HG02884 (cell line): ENCODE results near the gene MYO18A.
"Not testable (repeated sequence)": the region's sequence is repeated elsewhere in the genome, so short reads cannot be mapped to it uniquely, and the experiment has no call there.

Experiments
- ATAC-seq: cut with Tn5 transposase; IDR thresholded peaks from one replicate; pipeline ENCODE4 v1.9.1; 2021; ENCODE audit warnings: mild to moderate bottlenecking, moderate library complexity; ENCODE audit not compliant: unreplicated experiment

MYO18A gene

DNA sequence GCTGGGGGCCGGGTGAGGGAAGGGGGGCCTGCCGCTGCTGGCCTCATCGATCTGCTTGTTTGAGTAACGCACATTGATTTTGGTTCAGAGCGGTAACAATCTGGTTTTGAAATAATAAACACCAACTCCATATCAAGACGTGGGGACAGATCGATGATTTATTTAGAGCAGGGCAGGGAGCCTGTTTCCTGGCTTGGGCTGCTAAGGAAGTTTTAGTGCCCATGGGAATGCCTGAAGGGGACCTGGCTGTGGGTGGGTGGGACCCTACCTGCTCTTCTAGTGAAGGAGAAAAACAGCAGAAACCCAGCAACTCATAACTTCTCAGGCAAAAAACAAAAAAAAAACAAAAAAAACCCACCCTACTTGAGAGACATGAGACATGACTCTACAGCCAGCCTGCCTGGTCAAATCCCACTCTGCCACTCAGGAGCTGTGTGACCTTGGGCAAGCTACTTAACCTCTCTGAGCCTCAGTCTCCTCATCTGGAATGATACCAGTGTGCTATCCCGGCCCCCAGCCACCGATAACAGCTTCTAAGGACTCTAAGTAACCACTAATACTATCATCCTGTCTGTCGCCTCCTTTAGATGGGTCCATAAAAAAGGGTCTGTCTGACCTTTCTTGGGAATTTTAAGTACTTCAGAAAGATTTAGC, 71.2 kb downstream of the MYO18A start:
- no peak for ATAC-seq

DNA sequence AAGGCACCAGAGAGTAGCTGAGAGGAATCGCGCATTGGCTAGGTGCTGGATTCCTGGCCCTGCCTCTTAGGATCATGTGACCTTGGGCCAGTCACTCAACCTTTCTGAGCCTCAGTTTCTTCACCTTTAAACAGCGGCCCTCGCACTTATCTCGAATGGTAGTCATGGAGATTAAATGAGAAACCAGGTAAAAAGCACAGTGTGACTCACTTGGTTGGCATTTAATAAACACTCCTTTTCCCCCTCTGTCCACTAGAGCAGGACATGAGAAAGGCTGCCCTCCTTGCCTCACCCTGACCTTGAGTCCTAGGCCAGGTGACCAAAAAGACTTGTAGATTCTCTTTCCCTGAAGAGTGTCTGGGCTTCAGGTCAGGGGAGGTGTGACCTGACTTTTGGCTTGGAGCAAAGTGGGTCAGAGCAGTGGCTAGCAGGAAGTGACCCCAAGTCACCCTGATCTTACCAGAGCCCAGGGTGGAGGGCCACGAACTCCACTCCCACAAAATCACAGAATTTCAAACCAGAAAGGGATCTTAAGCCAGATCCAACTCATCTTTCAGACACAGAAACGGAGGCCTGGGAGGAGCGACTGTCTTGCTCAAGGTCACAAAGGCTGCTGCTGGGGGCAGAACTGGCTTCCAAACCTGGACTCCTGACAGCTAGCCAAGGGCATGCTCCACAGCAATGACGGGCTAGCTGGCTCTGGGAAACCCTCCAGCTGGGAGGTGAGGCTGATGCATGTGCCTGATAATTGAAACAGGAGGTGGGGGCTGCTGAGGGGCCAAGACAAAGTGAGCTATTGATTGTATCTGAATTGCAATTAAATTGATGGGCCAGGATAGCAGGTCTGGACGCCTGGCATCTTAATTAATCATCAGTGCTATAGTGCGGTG, 72.0 kb downstream of the MYO18A start:
- no peak for ATAC-seq

DNA sequence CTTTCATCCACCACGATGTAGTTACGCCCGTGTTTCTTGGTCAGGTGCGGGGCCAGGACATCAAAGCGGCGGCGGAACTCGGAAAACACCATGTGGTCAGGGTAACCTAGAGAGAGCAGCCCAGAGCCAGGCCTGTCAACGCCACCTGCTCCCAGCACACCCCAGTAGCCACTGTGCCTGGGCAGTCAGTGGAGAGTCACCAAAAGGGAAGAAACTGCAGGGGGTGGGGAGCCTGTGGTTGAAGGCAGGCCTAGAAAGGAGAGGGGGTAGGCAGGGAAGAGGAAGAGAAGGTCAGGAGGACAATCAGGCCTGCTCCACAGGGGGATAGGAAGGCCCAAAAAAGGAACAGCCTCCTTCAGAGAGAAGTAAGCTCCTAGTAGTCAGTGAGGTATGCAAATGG, 73.1 kb downstream of the MYO18A start:
- ATAC-seq: no peak

DNA sequence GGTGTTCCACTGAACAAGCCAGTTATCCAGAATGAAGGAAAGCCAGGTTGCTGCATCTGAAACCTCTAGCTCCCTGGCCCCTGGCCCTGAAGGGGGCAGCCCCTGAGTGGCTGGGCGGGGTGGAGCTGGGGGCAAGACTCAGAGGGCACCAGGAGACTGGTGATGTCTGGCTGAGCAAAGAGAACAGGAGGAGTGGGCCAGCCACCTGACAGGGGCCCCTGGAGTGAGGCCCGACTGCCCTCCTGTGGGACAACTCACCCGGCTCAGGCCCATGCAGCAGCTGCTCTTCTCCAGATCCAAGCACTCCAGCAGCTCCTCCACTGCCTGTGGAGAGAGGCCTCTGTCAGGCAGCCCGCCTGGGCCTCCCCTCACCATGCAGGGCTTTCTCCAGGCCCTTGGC, 76.9 kb downstream of the MYO18A start:
- ATAC-seq: no peak

DNA sequence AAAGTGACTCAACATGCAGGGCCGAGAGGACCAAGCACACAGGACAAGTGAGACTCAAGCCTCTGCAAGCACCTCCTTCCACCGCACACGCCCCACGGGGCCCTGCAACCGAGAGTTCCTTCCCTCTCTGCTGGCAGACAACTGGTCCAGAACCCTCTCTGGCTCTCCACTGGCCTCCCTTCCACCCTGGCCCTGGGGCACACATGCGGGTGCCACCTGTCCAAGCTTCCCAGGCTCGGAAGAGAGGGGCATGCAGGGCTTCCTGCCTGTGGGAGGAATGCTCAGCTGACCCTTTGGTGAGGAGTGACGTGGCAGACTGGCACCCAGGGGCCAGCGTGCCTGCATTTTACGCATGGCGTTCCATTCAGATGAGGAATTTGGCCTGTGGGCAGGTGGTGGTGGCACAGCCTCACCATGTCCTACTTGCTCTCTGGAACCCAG, 77.4 kb downstream of the MYO18A start:
- ATAC-seq: no peak

DNA sequence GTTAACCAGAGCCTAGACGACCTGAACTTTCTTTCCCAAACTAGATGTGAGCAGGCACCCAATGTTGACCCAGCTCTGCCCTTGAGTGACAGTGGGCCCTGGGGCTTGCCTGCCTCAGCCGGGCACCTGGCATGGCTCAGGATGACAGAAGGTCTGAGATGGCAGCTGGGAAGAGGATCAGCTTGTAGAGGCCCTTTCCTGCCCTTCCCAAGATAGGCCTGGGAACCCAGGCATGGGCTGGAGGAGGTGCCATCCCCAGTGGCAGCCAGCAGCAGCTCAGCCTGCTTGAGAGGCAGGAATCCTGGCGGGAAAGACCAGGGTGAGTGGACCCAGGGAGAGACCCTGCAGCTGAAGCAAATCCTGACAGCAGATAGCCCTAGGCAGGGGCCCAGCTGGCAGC, 78.2 kb downstream of the MYO18A start:
- no peak for ATAC-seq

DNA sequence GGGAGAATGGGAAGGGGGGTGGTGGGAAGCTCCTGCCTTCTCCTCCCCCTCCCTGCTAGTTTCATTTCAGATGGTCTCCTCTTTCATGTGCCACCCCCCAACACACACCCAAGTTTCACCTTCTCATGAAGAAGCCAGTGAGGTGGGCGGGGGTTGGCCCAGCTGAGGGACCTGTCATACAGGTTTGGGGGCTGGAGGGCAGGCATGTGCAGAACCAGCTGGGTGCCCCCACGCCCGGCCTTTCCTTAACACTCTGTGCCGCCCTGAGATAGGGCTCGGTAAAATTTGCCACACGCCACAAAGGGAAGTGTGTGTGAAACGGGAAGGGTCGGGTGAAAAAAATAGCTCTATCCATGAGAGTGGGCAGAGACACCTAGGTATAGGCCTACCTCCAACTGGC, 79.9 kb downstream of the MYO18A start:
- no peak for ATAC-seq

DNA sequence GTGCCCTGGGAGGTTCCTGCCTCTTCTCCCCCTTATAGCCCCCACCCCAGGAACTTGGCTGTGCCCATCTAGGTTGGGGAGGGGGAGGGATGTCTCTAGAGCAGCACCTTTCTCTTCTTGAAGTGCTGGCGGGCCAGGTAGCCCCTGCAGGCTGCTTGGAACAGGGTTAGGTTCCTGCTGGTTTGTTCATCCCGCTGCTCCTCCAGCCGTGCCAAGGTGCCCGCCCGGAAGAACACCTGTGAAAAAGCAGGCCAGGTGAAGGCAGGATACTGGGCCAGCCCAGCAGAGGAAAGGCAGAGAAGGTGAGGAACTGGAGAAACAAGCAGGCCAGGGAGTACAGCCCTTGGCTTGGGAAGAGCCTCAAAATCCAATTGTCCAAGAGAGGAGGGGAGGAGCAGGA, 80.7 kb downstream of the MYO18A start:
- no peak for ATAC-seq

DNA sequence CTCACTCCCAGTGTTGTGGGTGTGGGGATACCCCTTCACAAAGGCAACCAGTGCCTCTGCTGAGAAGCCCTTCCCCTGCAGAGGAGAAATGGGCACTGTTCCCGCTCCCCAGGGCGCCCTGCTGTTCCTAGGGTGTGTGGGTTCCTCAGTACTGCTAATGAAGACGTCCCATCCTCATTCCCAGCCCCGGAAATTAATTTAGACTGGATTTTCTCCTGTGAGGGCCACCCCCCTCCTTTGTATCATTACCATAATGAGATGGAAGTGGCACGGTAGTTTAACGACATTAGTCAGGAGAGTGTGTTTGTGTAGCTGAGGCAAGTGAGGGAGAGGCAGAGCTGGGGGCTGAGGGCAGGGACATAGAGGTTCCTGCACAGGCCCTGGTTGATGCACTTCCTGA, 84.1 kb downstream of the MYO18A start:
- ATAC-seq: no peak

DNA sequence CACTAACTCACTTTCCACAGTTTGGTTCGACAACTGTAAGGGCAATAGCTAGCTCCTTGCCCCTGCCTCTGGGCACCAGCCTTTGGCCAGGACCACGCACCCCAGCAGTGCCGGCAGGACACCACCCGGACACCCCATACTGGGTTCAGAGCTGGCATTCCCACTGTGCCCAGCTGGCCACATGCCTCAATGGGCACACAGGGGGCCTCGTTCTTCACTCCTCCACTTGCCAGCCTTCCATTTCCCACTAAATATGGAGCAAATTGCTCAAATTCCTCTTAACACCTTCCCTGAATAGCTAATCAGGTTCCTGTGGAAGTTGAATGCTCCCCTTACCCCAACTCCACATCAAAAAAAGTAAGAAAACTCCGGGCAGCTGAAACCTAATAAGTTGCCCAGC, 84.8 kb downstream of the MYO18A start:
- no peak for ATAC-seq

DNA sequence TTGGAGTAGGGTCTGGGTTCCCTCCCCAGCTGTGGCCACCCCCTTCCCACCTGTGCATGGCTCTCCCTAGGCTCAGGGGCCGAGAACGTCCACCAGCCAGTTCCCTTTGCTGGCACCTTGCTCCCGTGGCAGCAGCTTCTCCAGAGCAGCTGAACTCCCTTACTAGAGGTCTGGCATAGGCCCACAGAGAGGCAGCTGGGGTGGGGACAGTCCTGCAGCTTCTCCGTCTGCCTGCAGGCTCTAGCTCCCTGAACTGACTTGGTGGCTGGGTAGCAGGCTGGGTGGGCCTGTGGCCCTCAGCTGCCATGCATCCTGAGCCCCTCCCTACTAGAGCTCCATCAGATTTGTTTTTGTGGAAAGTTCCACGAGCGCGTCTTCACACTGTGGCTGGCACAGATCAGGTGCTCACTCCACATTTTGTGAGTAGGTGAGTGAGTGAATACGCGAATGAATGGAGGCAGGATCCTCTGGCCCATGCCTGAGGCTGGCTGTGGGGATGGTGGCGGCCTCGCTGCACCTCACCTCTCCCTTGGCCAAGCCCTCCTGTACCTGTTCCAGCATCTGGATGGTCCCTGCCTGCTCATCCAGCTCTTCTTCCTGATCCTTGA, 86.0 kb downstream of the MYO18A start:
- no peak for ATAC-seq

DNA sequence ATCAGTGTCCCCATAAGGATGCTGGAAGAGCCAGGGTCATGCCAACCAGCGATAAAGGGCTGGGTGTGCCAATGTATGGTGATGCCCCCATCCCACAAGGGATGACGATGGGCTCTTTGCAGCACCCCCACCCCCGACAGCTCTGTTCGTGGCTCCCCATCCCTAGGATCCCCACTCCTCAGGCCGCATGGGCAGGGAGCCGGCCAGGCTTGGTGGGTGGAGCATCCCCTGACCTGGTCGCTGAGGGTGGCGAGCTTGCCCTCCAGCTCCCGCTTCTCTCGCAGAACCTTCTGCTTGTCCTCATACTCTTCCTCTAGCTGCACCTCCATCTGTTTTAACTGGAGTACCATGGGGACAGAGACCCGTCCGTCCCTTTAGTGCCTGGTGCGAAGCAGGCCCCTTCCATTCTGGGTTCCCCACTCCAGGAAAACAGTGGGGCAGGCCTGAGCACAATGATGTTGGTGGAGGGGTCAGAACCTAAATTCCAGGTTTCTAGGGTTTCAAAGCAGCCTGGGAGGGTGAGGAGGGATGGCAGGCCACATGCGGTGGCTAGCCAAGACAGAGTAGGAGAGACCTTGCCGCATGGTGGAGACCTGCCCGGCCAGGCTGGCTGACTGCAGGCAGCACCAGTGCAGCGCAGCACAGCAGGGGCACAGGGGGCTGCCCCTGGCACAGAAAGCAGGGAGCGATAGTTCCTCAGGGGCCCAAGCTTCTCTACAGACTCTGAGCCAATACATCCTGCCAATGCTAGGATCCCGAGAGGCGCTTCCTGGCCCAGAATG, 86.9 kb downstream of the MYO18A start:
- ATAC-seq: no peak

DNA sequence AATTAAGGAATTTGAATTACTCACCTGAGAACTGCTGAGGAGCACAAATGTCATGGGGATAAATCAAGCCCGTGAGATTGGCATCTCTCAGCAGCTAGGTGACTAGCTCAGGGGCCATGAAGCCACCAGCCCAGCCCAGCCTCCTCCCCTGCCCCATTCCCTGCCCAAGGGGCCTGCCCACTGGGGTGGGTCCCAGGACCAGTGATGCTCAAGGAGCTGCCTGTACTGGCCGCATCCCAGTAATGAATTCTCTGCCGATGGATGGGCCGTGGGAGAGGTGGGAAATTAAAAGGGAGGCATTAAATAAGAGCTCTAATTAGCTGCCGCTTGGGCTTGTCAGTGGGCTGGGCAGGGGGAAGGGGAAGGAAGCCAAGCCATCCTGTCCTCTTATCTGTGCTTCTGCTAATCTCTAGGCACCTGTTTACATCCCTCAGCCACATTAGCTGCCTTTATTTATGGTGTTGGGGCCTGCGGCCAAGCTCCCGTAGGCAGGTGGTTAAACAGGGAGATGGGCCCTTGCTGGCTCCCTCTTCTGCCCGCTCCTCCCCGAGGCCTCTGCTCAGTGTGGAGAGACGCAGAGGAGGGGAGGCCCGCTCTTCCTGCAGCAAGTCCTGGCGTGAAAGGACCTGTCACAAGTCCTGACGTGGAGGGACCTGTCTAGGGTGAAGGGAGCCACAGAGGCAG, 88.5 kb downstream of the MYO18A start:
- no peak for ATAC-seq

DNA sequence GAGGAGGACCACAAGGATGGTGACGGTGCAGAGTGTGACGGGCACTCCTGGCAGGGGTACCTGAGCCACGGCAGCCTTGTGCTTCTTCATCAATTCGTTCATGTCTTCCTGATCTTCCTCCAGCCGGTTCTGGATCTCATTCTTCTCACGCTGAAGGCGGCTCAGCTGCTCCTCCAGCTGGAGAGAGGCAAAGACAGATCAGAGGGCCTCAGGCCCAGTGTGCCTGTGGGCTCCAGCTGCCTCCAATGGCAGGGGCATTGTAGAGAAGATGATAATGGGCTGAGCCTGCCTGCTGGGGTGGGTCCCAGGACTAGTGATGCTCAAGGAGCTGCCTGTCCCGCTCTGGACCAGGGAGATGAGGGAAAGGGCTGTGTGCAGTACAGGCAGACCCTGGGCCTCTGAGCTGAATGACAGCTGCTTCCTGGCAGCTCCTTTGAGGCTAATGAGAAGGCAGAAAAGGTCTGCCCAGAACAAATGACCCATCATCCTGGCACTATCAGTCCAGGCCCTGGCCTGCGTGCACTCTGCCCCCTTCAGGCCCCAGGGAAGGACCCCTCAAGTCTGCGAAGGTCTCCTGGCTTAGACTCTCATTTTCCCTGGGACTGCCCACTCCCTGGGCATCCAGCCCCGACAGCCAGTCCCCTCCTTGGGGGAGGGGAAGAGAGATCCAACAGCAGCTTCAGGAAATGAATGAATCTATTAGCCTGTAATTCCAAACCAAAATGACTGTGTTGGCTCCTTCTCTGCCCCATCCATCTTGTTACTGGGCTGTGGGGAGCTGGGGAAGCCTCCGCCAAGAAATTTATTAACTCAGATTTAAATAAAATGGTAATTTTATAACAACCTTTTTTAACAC, 89.2 kb downstream of the MYO18A start:
- ATAC-seq: no peak

DNA sequence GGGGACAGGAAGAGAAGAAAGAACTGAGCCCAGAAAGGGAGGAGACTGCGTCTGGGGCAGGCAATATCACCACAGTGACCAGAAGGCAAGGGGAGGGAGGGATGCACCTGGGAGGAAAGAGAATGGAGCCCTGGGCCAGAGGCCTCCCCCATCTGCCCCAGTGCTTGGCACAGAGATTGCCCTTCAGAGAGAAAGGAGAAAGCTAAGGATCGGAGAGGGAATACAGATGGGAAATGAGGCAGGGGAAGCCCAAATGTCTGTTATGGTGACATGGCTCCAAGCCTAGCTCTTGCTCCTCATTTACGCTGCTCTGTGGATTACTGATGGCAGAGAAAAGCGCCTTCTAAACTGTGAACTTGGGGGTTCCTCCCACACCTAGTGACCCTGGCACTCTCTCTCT, 90.1 kb downstream of the MYO18A start:
- ATAC-seq: no peak

DNA sequence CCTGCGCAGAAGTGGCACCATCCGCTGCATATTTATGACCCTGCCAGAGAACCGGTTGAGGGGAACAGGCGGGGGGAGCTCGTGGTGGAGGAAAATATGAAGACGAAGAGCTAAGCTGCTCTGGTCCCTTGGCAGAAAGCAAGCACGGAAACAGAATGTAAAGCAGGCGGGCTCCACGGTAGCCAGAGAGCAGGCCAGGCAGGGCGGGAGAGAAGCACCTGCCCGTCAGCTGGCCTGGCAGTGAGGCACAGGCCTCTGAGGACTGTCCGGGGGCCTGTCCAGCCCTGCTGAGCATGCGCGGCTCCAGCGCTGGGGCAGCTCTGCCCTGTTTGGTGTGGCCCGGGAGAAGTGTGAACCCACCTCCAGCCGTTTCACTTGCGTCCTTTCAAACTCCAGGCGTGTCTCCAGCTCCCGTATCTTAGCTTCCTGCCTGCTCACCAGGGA, 90.6 kb downstream of the MYO18A start:
- ATAC-seq: no peak

DNA sequence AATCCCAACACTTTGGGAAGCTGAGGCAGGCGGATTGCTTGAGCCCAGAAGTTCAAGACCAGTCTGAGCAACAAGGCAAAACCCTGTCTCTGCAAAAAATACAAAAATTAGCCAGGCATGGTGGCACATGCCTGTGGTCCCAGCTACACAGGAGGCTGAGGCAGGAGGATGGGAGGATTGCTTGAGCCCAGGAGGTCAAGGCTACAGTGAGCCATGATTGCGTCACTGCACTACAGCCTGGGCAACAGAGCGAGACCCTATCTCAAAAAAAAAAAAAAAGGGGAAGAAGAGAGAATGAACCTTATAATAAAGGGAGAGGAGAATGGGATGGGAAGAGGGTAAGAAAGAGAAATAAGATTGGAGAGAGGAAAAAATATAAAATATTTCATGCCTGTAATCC, 91.4 kb downstream of the MYO18A start:
- ATAC-seq: not testable (repeated sequence)

DNA sequence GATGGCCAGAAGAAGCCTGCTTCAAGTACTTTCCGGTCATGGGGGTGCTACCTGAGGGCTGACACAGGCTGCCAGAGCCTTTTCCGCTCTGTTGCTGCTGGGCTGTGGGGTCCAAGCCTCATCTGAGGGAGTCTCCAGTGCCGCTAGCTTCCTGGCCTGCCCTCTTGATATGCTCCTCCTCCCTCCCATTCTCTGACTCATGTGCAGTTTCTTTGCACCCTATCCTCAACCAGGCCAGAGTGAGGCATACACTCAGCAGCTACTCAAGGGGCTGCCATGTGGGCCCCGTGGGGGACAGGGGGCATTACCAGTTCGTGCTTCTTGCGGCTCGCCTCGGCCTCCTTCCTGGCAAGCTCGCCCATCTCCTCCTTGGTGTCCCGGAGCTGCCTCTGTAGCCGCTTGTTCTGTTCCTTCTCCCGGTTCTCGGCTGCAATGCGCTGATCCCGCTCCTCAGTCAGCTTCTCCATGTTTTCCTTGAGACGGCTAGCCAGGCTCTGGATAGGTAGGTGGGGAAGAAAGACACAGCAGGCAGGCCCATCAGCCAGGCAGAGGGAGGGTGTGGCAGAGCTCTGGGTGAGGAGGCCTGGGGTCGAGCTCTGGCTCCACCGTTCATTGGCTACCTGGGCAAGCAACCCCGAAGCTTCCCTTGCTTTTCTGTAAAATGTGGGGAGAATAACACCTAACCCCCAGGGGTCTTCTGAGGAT, 93.4 kb downstream of the MYO18A start:
- ATAC-seq: no peak

DNA sequence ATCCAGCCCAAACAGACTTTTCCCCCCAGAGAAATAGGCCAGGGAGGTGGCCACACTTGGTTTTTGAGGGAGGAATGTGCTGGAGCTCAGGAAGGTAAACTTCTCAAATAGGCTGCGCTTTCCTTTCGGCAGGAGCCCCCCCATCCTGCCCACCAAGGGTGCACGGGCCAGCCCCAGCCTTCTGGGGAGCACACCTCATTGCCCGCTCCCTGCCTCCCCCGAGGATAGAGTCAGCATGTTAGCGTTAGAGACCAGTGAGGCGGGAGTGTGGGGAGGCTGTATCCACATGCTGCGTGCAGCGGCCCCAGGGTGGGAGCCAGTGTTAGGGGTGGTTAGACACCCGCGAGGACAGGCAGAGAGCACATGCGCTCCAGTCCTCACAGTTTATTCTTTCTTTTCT, 95.0 kb downstream of the MYO18A start:
- no peak for ATAC-seq
